ENCODE data around the gene BCL6.
A peak's percentile ranks its signal among the peaks of the same experiment; 100 is the strongest.

Gene BCL6

GRCh38 chr3:187739561-187740332 lies 5.5 kb downstream of the BCL6 start:
- DNase-seq = peak in 50 of 51 donors; percentile 33 to 91 (median 66)

- DNase-seq = peak in 23 of 51 donors; percentile 36 to 82 (median 59)
Observed at GRCh38 chr3:187739094-187739560, 6.1 kb downstream of the BCL6 start.

GRCh38 chr3:187738331-187739093 lies 6.8 kb downstream of the BCL6 start:
- DNase-seq = peak in 50 of 51 donors; percentile 38 to 92 (median 76)

DNA sequence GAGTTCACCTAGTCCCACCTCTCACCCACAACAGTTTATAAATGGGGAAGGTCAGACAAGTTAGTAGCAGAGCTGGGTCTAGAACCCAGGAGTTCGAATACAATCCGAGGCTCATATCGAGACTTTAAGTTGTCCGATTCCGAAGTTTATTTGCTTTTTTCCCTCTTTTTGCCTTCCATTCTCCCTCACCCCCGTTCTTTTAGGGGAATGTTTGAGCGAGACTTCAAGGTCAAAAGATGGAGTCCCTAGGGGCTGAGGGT lies 7.3 kb downstream of the BCL6 start:
- DNase-seq = peak in 2 of 51 donors; percentile 41 to 49

- peak in 37 of 51 donors; percentile 16 to 61 (median 33) for DNase-seq
Observed at GRCh38 chr3:187737368-187738070, 7.7 kb downstream of the BCL6 start.

GRCh38 chr3:187737006-187737367 lies 8.3 kb downstream of the BCL6 start:
- peak in 6 of 51 donors; percentile 10 to 43 (median 26) for DNase-seq

DNA sequence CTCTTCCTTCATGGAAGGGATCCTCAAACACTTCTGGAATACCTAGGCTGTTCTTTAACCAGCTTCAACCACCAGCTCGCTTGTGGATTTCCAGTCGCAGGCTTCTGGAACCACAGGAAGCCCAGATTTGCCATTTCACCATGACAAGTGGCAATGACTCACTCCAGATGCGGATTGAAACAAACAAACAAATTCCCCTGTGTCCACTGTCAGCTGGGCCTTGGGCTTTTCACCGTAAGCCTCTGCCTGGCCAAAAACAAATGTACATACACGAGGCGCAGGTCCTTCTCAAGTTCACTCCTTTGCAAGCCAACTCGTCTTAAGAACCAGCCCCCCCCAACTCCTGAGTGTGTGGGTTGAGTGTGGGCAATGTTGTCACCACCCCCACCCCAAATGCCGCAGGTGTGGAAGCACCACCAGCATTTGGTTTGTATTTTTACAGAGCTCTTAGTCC lies 8.8 kb downstream of the BCL6 start:
- DNase-seq = peak in 11 of 51 donors; percentile 5 to 43 (median 24)

DNA sequence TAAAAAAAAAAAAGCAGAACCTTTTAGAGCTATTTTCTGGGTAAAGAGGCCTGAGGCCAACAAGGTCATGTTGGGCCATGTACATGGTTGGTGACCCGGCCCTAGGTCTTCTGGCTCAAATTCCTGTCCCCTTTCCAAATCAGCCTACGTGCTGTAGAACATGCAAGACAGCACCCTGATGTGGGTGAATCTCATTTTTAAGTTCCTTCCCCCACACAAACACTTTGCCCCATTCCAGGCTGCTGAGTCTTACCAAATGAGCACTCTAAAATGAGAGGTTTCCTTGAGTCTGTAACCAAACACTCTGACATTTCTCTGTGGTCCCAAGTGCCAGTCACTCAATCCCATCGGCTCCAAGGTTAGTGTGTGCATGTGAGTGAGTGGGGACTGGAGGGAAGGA lies 9.4 kb downstream of the BCL6 start:
- DNase-seq = peak in 1 of 51 donors; percentile 18

DNA sequence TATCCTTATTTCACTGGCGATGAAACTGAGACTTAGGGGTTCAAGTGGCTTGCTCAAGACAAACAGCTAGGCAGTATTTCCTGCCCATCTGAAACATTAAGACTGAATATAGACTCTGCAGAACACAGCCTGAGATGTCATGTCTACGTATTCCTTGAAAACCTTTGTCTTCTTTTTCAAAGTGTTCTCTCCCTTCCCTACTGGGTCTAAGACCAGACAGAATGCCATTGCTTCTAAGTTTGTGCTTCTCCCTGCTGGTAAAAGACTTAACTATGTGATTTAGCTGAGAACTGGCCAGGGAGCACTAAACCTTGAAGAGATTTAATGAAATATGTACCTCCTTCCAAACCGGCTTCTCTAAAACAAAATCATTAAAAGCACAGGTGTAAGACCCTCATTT lies 9.9 kb downstream of the BCL6 start:
- no peak for DNase-seq

- no peak for DNase-seq
Observed at GRCh38 chr3:187734841-187735240, 10.4 kb downstream of the BCL6 start.

DNA sequence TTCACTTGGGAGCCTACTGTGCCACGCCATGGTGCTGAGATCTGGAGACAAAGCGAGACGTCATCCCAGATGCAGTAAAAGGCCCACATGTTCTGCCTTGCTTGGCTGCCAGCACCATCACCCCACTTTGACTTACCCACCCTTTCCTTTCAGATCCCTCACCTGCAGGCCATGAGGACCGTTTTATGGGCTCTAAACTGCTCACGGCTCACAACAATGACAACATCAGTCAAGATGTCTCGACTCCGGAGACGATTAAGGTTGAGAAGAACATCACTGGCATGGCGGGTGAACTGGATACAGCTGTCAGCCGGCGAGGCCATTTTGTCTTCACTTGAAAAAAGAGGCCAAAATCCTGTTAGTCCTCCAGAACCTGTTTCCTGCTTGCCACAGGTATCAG lies 11.9 kb downstream of the BCL6 start:
- no peak for DNase-seq

GRCh38 chr3:187729598-187729997 lies 15.7 kb downstream of the BCL6 start:
- DNase-seq = no peak

DNA sequence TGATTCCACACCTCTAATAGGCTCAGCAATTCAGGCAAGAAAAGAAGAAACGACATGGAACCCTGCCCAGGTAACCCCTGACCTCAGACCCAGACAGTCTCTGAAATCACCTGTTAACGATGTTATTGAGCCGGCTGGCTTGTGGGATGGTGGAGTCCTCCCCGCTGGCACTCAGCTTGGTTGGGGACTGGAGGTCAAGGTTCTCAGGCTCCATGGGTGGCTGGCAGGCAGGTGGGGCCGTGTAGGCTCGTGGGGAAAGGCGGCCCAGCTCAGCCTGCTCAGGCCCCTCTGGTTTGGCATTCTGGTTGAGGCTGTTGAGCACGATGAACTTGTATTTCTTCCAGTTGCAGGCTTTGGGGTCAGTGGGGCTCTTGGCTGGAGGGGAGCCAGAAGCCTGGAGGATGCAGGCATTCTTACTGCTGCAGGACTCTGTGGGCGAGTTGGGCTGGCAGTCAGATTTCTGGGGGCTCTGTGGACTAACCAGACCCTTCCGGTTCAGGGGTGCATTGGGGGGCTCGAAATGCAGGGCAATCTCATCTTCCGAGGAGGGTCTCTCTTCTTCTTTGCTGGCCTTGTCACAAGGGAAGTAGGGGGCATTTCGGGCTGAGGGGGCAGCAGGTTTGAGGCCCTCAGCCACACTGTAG lies 16.2 kb downstream of the BCL6 start:
- no peak for DNase-seq

DNA sequence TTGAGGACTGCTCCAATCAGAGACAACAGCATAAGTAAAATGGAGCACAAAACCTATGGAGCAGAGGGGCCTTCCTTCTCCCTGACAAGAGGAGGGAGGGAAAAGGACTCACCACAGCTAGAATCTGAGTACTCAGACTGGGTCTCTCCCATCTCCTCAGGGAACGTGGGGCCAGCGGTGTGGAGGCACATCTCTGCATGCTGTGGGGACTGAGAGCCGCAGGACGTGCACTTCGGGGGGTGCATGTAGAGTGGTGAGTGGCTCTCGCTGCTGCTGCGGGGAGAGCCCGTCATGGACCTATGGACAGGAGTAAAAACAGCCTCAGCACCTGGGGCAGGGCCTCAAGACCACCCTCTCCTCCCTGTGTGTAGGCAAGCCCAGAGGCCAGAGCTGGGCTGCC lies 17.0 kb downstream of the BCL6 start:
- no peak for DNase-seq

- DNase-seq = no peak
Observed at GRCh38 chr3:187726564-187726963, 18.7 kb downstream of the BCL6 start.

DNA sequence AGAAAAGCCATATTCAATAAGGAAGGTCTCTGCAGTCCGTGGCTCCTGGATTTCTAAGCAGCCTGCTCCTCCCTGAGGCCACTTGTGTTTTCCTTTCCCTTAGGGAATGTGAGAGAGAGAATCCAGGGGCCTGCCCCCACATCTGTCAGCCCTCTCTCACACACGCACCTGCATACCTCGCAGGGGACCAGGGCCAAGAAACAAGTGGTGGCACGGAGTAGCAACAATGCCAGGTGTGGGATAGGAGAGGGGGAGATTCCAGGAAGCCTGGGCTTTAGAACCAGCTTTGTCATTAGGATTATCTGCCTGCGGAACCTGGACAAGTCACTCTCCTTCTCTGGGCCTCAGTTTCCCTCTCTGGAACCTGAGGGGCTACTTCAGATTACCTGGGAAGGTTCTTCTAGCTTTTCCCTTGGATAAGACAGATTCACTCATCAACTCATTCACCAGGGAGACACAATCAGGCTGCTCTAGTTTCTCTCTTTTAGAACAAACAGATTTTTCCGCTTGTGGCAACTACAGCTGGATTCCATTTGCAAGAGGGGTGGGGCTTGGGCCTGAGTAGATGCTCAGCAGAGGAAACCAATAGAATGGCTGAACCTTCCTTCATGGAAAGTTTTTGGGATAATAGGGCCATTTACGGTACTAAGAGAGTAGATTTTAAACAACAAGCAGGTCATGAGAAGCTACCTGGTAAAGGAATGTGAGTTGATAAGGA lies 19.5 kb downstream of the BCL6 start:
- no peak for DNase-seq

DNA sequence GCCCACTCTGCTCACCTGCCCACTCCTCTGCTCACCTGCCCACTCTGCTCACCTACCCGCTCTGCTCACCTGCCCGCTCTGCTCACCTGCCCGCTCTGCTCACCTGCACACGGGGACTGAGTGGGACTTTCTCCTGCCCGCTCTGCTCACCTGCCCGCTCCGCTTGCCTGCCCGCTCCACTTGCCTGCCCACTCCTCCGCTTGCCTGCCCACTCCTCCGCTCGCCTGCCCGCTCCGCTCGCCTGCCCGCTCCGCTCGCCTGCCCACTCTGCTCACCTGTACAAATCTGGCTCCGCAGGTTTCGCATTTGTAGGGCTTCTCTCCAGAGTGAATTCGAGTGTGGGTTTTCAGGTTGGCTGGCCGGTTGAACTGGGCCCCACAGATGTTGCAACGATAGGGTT lies 20.0 kb downstream of the BCL6 start:
- DNase-seq = no peak

GRCh38 chr3:187722206-187722612 lies 23.1 kb downstream of the BCL6 start:
- no peak for DNase-seq

GRCh38 chr3:187721055-187721454 lies 24.2 kb downstream of the BCL6 start:
- no peak for DNase-seq

DNA sequence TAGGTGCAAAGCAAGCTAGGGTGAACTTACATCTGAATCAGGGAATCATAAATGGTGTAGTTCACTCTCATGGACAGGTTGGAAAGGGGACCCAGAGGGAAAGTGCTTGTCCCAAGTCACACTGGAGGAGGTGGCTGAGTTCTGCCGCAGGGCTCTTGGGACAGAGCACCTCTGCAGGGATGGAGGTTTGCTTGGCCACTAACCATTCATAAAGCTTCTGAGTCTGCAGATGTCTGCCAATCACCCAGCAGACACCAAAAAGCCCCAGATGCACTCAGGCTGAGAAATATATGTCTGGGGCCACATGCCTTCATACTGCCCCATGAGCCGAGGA lies 25.0 kb downstream of the BCL6 start:
- no peak for DNase-seq
